Measurements from ENCODE around the gene PRIMA1.

PRIMA1 gene

DNA sequence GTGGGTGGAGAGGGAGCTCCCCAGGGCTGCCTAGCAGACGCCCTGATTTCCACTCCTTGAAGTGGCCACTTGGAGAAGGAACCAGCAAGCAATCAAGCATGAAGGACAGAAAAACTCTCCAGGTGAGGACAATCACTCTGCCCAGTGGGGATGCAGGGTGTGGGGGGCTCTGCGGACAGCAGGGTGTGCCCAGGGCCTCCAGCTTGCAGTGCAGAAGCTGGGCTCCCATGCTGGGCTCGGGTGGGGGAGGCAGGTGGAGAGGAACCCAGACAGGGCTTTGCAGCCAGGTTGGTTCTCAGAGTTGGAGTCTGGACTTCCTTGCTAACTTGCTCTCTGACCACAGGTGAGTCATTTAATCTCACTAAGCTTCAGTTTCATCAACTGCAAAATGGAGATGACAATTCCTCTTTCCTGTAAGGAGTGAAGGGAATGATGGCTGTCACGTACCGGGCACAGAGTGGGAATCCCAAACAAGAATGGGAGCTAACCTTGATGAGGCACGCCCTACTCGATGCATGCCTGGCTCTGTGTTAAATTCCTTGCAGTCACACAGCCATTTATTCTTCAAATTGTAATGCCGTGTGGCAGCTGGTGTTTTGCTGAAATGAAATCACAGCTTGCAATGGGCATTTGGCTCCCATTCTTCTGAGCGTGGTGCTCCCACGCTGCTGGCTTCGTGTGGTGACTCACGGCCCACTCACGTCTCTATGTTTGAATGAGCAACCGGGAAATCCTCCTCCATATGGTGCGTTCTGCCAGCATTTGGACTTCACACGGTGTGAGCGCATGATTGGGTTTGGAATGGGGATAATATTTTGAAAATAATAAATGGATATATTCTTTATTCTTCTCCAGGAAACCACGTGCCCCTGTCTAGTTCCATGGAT, 75.2 kb downstream of the PRIMA1 start:
- DNase-seq (ENCODE audit: low read depth in 2 of 2), result no peak

DNA sequence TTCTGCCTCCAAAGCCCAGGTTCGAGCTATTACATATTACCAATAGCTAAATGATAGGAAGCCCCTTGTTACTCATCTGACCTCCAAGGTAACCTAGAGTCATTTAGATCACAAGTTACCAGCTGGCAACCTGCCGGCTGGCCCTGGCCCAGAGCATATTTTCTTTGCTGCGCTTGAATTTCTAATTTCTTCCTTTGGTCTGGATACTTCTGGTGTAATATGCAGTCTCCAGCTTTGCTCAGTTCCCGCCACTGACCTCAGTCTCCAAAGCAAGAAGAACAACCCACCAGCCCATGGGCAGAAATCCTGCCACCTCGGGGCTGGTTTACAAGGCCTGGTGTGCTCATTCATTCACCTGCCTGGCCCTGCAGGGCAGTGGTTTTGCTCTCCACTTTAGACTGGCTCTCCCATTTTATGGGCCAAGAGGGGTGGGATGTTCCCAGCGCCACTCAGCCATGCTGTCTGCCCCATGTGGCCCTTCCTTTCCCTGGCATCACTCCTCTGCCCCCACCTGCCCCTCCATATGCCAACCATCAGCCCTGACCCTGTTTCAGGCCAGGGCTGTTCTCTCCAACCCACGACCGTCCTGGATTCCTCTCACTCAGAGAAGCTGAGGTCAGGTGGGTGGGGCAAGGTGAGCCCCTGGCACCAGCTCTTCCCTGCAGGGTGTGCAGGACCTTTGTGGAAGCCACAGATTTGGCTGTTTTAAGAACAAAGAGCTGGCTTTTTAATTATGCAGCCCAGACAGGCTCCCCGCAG, 76.0 kb downstream of the PRIMA1 start:
- no peak for DNase-seq (ENCODE audit: low read depth in 2 of 2)

DNA sequence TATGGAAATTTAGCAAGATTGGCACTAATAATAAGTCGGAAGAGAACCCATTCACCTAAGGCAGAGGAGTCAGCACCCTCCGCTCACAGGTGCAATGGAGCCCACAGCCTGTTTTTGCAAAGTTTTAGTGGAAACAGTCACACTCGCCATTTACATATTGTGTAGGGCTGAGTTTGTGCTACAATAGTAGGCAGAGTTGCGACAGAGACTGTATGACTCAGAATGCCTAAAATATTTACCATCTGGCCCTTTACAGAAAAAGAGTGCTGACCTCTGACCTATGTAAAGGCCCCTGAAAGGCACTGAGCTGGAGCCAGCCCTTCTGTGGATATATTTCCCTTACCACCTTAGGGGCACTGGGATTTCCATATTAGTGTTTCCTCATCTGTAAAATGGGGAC, 79.0 kb downstream of the PRIMA1 start:
- DNase-seq (ENCODE audit: low read depth in 2 of 2), result no peak

DNA sequence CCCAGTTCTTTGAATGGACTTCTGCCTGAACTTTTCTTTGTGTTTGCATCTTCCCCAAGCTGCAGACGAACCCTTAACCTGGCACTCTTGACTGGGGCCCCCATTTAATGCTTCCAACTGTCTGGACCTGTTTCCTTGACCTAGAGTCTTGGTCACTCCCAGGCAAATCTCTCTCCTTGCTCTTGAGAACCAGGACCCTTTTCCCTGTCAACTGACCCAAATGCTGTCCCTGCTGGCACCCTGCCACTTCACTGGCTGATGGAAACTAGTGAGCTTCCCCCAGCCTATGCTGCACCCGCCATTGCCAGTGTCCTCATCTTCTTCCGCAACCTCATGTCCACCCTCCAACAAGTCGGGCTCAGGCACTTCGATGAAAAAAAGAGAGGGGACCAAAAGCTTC, 79.5 kb downstream of the PRIMA1 start:
- no peak for DNase-seq (ENCODE audit: low read depth in 2 of 2)

DNA sequence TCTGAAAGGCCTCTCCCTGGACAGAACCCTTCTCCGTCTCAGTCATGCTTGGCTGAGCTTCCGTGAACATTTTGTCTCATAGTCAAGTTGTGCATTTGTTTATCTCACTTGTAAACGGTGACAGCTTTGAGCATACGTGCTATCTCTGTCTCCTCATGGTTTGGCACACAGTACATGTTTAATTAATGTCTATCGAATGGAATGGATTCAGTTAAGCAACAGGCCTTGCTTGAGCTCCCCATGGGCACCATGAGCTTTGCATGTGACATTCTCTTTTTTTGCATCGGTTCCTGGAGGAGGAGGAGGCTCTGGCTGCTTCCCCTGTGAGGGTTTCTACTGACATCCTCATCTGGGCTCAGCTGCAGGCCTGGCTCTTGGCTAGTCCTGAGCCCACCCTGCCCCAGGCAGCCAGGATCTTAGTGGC, 80.0 kb downstream of the PRIMA1 start:
- DNase-seq (ENCODE audit: low read depth in 2 of 2), result no peak

DNA sequence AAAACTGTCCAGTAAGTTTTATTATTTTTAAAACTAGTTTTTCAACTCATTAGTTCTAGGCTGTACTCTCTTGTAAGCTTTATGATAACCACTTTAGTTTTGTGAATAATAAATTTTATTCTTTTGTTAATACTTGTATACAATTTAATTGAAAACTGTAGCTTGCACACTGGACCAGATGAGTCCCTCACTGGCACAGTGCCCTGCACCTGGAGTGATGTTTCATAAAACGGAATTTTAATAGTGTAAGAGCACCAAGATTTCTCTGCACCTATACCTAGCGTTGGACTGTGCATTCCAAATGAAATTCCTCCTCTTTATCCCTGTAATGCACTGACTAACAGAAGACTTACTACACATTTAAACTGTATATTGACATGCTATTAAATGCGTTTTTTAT, 80.8 kb downstream of the PRIMA1 start:
- DNase-seq (ENCODE audit: low read depth in 2 of 2), result no peak

DNA sequence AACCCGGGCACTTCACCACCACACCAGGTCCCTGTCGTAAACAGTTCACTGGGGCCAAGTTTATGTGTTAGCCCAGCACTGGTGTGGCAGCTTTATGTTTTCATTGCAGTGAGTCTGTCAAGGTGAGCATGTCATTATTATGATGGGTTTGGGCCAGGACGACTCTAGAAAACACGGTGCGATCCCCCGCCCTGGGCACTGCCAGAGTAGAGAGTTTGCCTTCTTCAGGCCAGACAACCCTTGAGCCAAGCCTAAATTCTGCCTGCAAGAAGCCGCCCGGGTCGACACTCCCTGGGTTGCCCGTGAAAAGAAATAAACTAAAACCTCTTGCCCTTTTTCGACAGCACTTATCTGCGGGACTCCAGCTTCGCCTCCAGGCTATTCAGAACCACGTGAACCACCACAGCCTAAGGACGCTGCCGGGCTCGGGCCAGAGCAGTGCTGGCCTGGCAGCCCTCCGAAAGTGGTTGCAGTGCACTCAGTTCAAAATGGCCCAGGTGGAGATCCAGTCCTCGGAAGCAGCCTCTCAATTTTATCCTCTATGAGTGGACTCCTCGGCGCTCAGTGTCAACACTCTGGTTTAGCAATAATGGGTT, 81.8 kb downstream of the PRIMA1 start:
- DNase-seq (ENCODE audit: low read depth in 2 of 2), result no peak

DNA sequence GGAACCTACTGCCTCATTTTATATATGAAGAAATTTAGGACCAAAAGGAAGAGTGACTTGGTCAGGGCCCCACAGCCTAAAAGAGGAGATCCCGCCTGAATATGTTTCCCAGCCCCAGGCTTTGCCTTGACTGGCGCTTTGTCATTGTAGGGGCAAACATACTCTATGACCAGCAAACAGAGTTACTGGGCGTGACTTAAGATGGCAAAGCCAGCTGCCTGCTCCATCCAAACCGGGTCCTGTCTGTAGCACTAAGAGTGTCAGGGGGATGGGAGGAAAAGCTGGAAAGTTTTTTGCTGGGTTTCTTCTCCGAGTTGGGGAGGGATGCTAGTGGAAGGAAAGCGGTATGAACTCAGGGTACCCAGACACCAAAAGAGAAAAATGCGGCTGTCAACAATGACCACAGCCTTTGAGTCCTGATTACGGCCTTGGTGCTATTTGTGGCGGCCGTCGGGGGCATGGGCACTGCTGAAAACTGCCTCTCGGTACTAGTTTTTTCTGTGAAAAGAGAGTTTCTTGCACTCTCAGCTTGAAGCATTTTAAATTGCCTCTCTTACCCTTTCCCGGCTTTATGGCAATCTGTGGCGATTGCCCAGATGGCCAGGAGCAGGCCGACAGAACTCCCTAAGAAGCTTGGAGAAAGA, 82.7 kb downstream of the PRIMA1 start:
- DNase-seq (ENCODE audit: low read depth in 2 of 2), result no peak

DNA sequence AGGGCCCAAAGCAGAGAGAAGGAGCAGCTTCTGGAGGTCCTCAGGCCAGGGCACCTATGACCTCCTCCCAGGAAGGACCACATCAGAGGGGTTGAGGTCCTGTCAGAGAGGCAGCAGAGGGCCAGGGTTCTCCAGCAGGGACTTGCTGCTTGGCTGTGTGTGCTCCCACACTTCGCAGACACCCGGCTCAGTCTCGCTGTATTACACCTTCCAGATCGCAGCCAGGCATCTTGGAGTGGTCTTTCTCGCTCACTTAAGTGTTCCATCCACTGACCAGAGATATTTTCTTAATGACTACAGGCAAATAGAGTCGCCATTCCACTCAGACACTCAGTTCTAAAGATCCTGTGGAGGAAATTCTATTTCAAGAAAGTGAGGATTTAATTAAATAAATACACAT, 84.3 kb downstream of the PRIMA1 start:
- DNase-seq (ENCODE audit: low read depth in 2 of 2), result no peak

DNA sequence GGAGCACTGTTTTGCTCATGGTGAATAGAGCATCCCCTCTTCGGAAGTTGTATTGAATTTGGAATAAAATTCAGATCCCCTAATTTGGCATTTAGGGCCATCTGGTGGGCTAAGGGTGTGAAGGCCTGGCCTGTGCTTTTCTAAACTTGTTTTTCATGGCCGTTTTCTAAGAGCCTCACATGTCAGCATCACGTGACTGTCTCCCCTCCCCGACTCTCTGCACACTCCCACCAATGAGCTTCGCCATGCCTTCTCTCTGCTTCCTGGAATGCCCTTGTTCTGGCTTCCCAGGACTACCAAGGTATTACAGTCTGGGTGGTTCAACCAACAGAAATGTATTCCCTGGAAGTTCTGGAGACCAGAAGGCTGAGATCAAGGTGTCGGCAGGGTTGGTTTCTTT, 85.3 kb downstream of the PRIMA1 start:
- no peak for DNase-seq (ENCODE audit: low read depth in 2 of 2)

DNA sequence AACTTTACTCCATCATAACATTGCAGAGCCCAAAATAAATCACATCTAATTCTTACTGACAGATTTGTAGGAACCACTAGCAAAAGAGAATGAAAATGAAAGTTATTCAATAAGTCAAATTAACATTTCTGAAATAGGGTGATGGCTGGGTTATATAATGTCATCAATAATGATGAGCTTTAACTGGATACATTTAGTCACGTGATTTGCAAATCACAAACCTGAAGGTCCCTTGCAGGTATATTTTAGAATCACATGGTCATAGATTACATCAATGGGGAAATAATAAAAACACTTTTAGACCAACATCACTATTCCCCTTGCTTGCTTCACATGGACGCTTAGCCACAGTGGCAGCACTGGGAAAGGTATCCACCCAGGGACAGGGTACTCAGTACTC, 86.7 kb downstream of the PRIMA1 start:
- DNase-seq (ENCODE audit: low read depth in 2 of 2), result no peak

DNA sequence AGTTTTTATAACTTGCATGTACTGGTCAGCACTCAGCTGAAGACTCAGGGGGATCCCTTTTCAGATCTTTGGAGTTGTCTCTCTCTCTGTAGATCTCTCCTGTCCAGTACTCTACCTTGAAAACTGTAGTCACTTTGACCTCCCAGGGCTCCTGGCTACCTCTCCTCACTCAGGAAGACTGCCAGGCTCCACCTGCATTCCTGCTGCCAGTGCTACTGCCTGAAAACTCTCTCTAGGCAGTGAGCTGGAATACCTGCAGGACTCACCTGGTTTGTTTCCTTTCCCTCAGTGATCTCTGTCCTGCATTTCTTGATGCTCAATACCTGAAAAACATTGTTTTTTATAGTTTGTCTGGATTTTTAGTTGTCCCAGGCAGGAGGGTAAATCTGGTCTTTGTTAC, 87.4 kb downstream of the PRIMA1 start:
- no peak for DNase-seq (ENCODE audit: low read depth in 2 of 2)

DNA sequence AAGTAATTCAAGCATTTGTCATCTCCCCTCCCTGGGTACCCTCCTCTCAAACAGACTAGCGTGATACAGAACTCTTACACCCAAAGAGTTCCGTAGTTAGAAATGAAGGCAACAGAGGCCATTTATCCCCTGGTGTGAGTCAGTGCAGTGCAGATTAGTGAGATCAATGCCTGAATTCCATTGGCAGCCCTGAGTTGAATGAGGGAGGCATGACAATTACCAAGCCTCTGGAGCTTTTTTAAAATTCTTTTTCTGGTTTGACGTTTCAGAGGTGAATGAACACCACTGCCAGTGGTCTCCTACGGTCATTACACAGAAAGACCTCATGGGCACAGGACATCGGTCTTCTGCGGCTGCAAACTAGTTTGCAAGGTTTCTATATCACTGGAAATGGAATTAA, 94.4 kb downstream of the PRIMA1 start:
- no peak for DNase-seq (ENCODE audit: low read depth in 2 of 2)

DNA sequence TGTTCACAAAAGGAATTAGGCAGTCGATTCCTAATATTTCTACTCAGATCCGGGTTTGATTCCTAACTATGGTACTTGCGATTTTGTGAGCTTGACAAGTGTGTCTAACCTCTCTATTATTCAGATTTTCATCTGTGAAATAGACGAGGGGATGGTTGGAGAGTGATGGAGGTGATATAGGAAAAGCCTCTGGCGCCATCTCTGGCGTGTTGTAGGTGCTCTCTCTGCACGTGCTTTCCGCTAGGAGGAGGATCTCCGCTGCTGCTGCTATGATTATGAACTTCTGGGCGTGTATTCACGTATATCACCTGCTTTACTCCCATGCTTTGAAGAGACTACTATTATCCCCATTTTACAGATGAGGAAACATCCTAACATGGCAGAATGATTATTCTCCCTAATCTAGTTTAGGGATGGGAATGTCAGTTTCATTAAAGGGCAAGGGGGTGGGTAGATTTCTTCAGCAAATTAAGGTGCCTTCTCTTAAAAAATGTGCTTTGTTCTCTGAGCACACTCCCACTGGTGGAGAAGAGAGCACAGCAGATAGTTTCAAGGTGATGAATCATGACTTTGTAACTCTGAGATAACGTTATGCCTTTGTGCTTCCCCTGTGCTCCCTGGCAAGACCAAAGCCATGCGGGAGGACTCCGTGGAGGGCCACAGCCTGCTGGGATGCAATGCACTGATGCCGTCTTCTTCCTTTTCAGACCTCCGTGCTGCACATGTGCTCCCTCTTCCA, 97.1 kb downstream of the PRIMA1 start:
- DNase-seq (ENCODE audit: low read depth in 2 of 2), result no peak

DNA sequence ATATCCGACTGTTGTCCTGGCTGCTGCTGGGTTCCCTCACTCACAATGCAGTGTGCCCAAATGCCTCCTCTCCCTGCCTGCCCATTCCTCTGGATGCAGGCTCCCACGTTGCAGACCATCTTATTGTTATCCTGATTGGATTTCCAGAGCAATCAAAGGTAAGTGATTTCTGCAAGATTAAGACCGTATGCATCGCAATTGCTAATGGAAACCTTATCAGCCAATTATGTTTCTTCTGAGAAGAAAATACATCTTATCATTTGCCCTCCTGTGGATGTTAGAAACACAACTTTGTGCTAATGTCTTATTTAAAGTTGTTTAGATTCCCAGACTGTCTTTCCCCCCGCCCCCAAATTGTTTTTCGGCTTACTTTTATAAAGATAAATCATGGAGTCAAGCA, 98.1 kb downstream of the PRIMA1 start:
- DNase-seq (ENCODE audit: low read depth in 2 of 2), result no peak

DNA sequence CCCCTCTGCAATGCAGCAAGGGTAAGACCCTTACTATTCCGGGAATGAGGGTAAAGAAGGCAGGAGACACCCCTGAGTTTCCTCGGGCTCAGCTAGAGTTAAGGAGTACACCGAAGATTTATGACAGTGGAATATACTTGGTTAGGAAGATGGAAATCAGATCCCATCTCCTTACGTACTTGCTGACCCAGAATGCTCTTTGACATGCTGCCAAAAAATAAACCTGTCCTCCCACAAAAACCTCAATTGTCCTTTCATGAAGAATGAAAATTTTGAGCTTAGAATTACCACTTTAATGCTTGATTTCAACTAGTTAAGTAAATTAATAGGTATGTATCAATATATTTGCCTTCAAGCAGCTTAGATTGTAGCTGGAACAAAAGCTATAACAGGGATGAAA, 99.5 kb downstream of the PRIMA1 start:
- no peak for DNase-seq (ENCODE audit: low read depth in 2 of 2)

DNA sequence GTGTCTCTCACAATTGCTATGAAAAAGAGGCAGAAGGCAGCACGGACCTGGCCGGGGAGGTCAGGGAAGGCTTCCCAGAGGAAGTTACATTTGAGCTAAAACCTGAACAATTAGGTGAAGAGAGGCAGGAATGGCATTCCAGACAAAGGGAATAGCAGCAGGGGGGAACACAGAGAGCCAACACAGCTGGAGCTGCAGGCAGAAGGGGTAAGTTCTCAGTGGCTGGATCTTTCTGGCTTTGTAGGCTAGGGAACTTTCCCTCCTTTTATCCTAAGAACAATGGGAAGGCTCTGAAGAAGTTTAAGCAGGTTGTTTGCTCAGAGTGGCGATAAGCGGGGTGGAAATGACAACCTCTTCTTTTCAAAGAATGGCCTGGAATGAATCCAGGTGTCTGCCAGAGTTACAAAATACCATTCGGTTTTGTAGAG, 100.0 kb downstream of the PRIMA1 start:
- DNase-seq (ENCODE audit: low read depth in 2 of 2), result no peak

DNA sequence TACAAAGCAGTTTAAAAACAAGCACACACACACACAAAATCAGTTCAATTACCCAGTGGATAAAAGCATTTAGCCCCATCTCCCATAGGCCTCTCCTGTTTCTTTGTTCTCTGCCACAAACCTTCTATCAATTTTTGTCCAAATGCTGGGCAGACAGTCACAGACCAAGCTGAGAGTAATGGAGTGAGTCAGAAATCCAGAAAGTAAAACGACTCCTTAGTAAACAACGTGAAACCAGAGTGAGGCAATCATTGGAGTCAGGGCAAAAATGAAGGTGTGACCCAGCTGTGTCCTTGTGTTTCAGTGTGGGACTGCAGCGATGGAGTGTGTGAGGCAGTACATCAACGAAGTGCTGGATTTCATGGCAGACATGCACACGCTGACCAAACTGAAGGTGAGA, 102.0 kb downstream of the PRIMA1 start:
- DNase-seq (ENCODE audit: low read depth in 2 of 2), result no peak

DNA sequence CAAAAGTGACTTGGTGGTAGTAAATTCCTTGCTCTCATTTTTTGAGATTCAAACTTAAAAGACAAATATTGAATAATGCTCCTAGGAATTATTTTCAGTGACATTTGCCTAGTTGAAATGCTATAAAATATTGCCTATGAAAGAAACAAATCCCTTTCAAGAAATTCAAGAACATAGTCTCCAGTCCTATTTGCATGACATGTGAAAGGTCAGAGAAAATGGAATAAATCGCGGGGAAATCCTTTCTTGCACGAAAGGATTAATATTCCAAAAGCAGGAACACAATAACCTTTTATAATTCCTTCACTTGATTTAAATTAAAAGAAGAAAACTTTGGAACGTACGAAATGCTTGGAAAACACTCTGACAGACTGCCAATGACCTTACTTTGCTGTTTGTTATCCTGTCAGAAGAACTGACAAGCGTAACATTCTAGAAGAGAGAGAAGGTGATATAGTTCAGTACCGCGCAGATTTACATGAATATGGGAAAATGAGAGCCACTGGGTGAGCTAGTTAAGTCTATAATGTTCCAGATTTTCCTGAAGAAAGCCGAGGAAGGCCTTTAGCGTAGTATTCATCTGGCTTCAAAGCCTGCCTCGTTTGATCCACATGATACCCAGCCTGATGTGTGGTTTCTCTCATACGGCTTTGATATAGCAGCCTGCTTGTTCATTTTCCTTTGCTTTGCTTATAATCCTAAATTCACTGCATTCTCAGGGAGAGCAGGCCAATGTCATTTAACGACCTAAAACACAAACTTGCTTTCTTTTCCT, 103.0 kb downstream of the PRIMA1 start:
- no peak for DNase-seq (ENCODE audit: low read depth in 2 of 2)

DNA sequence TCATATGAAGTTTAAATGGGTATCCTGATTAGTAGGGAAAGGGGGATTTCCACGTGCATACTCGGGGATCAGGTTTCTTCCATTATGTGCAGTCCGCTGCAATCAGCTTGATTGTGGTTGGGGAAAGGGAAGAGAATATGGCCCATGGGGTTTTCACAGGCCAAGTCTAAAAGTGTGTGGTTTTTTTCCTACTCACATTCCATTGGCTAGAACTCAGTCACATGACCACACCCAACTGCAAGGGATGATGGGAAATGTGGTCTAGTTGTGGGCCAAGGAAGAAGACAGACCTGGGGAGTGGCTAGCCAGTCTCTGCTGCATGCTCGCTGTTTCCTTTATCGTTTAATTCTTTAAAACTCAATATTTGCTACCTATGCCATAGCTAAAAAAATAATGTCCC, 105.1 kb downstream of the PRIMA1 start:
- DNase-seq (ENCODE audit: low read depth in 2 of 2), result no peak

DNA sequence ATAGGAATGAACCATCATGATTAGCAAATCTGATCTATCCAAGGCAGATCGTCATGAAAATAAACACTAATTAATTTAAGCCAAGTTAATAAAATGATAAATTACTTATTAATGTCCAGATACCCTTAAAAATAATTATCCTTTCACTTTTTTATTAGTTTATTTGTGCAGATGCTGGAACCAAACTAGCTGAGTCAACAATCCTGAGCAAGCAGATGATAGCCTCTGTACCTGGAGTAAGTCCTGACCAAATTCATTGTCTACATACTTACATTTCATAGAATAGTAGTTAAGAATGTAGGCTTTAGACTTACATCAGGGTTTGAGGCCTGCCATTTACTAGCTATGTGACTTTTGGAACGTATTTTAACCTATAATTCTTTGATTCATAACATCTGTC, 105.8 kb downstream of the PRIMA1 start:
- no peak for DNase-seq (ENCODE audit: low read depth in 2 of 2)
